Measurements from ENCODE around the gene TBXAS1. TPM values are rescaled to one million over a fixed set of nuclear protein-coding genes. Genes with fewer than 3 reads are reported as not detected.
"Not testable (repeated sequence)": the region's sequence is repeated elsewhere in the genome, so short reads cannot be mapped to it uniquely, and the experiment has no call there.

The TBXAS1 gene
- total RNA-seq, 2 experiments from 2014 or later: 8.8 to 11.8 TPM

DNA sequence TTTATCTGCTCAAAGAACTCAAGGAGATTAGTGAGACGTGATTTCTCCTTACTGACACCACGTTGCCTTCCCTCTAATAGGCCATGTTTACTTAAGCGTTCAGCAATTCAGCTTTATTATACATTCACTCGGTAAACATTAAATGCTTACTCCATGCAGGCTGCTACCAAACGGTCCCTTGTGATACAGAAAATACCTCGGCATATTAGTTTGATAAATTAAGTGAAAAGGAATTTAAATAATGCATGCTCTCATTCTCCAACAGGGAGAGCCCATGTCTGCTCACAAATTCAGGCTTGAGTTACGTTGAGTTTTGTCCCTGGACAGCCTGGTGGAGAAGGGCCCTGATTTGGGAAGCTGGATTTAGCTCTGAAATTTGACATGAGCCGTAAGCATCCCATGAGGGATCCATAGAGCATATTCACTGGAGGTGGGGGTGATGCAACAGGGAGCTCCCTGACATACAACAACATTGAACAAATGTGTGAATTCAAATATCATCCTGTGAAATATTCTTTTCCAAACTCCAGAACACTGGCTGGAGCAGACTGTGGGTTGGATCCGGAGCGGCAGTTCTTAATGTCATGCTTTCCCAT is 86.3 kb downstream of the TBXAS1 start:
- ChIA-PET POLR2A (no interaction called here), CTCF (interaction anchor here (0.5 to 1.6 kb wide), 9 partner anchors 13 to 418 kb away, joined by 3 to 6 read pairs (median 4); no protein-coding TSS in a partner anchor)
- DNase-seq: no peak
- Mint-ChIP-seq H3K36me3 (ENCODE audit: low read depth) (peaks cover 4% of the 10 kb centered on the region), H3K9me3 (peaks cover 2% of the 10 kb centered on the region), H3K4me3 (no peak overlapping the region), H3K27me3 (no peaks in the 10 kb centered on the region), H3K4me1 (peaks cover 20% of the 10 kb centered on the region), H3K27ac (no peak overlapping the region)

DNA sequence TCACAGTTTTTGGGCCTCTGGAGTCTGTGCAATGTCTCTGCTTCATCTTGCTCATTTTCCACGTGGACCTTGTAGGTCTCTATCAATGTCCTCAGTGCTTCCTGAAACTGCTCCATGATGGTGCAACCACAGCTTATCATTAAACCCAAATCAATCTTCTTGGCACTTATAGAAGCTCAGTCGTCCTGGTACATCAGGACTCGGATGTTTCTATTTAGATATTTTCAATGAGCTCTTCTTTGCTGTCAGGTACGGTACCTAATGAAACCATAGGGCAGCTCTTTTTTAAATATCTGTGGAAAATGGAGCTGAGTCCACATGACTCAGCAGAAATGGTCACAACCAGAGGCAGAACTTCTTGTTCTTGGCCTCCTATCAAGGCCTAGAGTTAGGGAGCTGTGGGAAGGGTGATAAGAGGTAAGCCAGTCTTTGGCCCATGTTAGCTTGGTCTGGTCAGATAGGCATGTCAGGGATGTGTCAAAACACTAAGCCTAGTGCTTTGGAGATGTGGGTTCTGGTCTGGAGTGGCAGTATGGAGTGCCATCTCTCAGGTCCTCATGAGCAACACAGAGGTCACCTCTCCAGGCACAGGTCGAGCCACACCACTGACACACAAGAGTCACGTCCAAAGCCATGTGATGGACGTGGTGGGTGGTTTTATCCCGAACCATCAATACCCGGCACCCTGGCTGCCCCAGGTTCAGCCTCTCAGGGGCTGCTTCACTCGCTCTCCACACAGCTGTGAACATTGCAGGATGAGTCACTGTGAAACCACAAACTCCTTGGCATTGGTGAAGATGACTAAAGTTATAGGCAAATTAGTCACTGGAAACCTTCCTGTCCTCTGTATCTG is 87.0 kb downstream of the TBXAS1 start:
- H3K9me3 Mint-ChIP-seq: peaks cover 2% of the 10 kb centered on the region
- CTCF ChIA-PET: interaction anchor here (0.5 to 1.8 kb wide), 13 partner anchors 13 to 393 kb away, joined by 3 to 6 read pairs (median 3); no protein-coding TSS in a partner anchor
- POLR2A ChIA-PET: no interaction called here
- H3K36me3 Mint-ChIP-seq (ENCODE audit: low read depth): peaks cover 4% of the 10 kb centered on the region
- peak; percentile 61 for DNase-seq
- H3K27me3 Mint-ChIP-seq: no peaks in the 10 kb centered on the region
- H3K4me3 Mint-ChIP-seq: no peak overlapping the region
- H3K4me1 Mint-ChIP-seq: peaks cover 20% of the 10 kb centered on the region
- H3K27ac Mint-ChIP-seq: no peak overlapping the region

DNA sequence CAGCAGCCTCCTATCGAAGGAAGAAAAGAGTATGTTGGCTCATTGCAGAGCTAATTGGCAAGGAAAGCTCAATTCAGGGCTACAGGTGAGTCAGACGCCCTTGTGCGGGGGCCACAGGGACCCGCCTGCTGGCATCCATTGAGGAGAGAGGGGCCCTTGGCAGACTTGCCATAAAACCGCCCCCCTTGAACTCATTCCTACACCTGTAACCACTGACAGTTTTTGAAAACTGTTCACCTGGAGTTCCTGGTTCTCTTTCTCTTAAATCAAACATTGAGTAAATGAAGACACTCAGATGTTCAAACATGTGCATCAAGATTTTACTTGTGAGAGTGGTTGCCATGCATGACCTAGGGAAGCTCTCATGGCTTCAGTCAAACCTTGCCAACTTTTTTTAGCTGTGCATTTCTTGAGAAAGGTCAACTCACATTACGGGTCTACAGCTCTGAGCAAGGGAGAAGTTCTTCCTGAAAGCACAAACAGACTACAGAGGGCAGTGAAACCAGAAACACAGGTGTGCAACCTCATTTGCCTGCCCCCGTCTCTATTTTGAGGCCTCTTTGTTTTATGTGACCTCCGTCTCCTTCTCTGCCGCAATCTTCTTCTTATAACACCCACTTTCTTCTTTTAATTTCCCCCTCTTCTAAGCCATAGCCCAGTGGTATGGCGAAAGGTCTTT is 87.8 kb downstream of the TBXAS1 start:
- H3K27ac Mint-ChIP-seq: no peak overlapping the region
- peaks cover 4% of the 10 kb centered on the region for H3K36me3 Mint-ChIP-seq (ENCODE audit: low read depth)
- H3K4me1 Mint-ChIP-seq: peaks cover 20% of the 10 kb centered on the region
- ChIA-PET POLR2A (no interaction called here), CTCF (interaction anchor here (0.5 to 1.8 kb wide), 14 partner anchors 13 to 394 kb away, joined by 3 to 5 read pairs (median 3); no protein-coding TSS in a partner anchor)
- H3K9me3 Mint-ChIP-seq: peaks cover 2% of the 10 kb centered on the region
- no peak overlapping the region for H3K4me3 Mint-ChIP-seq
- no peak for DNase-seq
- no peaks in the 10 kb centered on the region for H3K27me3 Mint-ChIP-seq

DNA sequence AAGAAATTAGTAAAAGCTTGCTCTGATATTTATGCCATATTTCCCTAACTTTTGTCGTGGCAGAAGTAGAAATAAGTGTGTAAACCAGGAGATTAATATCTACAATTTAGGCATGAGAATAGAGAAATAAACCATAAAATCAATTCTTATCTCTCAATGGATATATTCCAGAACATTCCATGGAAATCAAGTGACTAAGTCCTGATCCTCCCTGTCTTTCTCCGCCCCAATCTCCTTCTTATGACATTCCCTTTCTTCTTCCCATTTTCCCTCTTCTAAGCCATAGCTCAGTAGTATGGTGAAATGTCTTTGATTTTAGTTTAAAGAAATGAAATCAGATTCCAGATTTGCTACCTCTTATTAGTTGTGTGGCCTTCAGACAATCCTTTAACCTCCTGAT is 88.8 kb downstream of the TBXAS1 start:
- ChIA-PET CTCF (interaction anchor here (1.4 to 1.8 kb wide), 4 partner anchors 12 to 45 kb away, joined by 3 read pairs; no protein-coding TSS in a partner anchor), POLR2A (interaction anchor here (0.6 kb wide), 1 partner anchor 422 kb away, joined by 3 read pairs; no protein-coding TSS in a partner anchor)
- Mint-ChIP-seq H3K4me3 (no peak overlapping the region), H3K27me3 (no peaks in the 10 kb centered on the region), H3K9me3 (peaks cover 2% of the 10 kb centered on the region), H3K36me3 (ENCODE audit: low read depth) (peaks cover 4% of the 10 kb centered on the region), H3K4me1 (peaks cover 20% of the 10 kb centered on the region), H3K27ac (no peak overlapping the region)
- DNase-seq: no peak

DNA sequence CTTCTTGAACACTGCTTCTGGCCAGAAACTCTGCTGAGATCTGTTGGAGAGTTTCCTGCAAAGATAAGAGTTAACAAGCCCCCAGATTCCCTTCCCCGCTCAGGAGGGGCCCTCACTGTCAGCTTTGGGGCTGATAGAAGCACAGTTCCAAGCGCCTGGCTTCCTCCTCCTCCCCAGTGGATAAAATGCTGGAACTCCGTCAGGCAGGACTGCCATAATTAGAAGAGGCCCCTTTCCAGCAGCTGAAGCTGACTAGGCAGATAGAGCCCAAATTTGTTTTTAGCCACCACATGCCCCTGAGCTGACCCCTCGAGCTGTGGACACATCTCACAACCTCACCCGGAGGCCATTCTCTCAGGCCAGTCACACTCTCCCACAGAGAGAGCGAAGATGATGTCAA is 89.4 kb downstream of the TBXAS1 start:
- CTCF ChIA-PET: no interaction called here
- Mint-ChIP-seq H3K9me3 (peaks cover 2% of the 10 kb centered on the region), H3K4me1 (peaks cover 20% of the 10 kb centered on the region), H3K36me3 (ENCODE audit: low read depth) (peaks cover 4% of the 10 kb centered on the region), H3K4me3 (no peak overlapping the region), H3K27me3 (no peaks in the 10 kb centered on the region), H3K27ac (no peak overlapping the region)
- POLR2A ChIA-PET: no interaction called here
- DNase-seq: no peak

DNA sequence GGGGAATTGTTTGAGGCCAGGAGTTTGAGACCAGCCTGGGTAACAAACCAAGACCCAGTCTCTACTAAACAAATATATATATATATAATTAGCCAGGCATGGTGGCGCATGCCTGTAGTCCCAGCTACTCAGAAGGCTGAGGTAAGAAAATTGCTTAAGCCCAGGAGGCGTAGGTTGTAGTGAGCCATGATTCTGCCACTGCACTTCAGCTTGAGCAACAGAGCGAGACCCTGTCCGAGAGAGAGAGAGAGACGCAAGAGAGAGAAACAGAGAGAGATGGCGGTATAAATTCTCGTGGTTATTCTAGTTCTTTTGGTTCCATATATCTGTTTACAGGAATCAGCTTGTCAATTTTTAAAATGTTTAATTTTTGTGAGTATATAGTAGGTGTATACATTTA is 94.0 kb downstream of the TBXAS1 start:
- CTCF ChIA-PET: interaction anchor here (1.5 kb wide), 1 partner anchor 22 kb away, joined by 4 read pairs; no protein-coding TSS in a partner anchor
- POLR2A ChIA-PET: no interaction called here
- Mint-ChIP-seq H3K27ac (no peak overlapping the region), H3K4me3 (no peak overlapping the region), H3K36me3 (ENCODE audit: low read depth) (no peaks in the 10 kb centered on the region), H3K4me1 (no peaks in the 10 kb centered on the region), H3K27me3 (peaks cover 6% of the 10 kb centered on the region), H3K9me3 (no peaks in the 10 kb centered on the region)
- no peak for DNase-seq

DNA sequence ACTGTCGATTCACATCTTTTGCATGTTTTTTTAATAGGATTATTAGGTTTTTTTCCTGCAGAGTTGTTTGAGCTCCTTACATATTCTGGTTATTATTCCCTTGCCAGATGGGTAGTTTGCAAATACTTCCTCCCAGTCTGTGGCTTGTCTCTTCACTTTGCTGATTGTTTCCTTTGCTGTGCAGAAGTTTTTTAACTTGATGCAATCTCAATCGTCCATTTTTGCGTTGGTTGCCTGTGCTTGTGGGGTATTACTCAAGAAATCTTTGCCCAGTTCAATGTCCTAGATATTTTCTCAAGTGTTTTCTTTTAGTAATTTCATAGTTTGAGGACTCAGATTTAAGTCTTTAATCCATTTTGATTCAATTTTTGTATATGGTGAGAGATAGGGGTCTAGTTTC is 95.4 kb downstream of the TBXAS1 start:
- Mint-ChIP-seq H3K4me3 (no peak overlapping the region), H3K9me3 (peaks cover 2% of the 10 kb centered on the region), H3K27ac (no peak overlapping the region), H3K27me3 (peaks cover 6% of the 10 kb centered on the region), H3K4me1 (no peaks in the 10 kb centered on the region), H3K36me3 (ENCODE audit: low read depth) (no peaks in the 10 kb centered on the region)
- ChIA-PET CTCF (no interaction called here), POLR2A (no interaction called here)
- DNase-seq: no peak

DNA sequence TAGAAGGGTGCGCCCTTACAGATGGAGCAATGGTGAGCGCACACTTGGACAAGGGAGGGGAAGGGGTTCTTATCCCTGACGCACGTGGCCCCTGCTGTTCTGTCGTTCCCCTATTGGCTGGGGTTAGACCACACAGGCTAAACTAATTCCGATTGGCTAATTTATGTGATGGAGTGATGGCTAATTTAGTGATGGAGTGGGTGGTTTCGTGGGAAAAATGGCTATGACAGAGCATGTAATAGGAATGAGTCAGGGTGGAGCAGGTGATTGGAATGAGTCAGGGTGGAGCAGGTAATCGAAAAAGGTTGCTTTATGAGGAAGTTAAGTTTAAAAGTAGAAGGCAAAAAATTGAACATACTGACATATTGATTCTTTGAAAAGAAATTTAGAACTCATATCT is 100.2 kb downstream of the TBXAS1 start:
- POLR2A ChIA-PET: not testable (repeated sequence)

DNA sequence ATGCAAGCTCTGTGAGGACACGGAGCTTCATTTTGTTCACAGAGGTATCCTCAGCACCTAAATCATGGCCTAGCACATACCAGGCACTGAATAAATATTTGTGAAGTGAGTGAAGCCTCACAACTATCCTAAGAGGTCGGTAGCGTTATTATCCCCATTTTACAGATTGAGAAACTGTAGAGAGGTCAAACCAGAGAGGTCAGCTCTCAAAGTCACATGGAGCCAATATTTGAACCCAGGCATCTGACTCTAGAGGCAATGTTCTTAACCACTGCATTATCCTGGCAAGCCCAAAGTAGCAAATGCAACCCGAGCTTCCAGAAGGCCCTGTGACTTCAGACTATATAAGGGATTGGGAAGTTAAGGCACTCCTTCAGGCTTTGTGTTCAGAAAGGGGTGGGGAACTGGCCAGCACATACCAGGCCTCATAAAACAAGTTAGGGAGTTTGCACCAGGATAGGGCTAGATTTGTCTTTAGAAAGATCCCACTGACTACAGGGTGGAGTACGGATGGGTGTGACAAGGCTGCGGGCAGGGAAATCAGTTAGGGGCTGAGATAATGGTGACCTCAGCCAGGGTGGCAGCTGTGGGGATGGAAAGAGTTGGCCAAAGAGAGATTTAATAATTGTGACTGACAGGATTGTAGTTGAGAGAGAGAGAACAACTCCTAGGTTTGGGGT is 101.4 kb downstream of the TBXAS1 start:
- no peak overlapping the region for H3K4me3 Mint-ChIP-seq
- DNase-seq: no peak
- ChIA-PET POLR2A (no interaction called here), CTCF (interaction anchor here (0.7 kb wide), 1 partner anchor 13 kb away, joined by 3 read pairs; no protein-coding TSS in a partner anchor)
- H3K27ac Mint-ChIP-seq: no peak overlapping the region
- peaks cover 4% of the 10 kb centered on the region for H3K9me3 Mint-ChIP-seq
- H3K4me1 Mint-ChIP-seq: no peaks in the 10 kb centered on the region
- peaks cover 4% of the 10 kb centered on the region for H3K27me3 Mint-ChIP-seq
- no peaks in the 10 kb centered on the region for H3K36me3 Mint-ChIP-seq (ENCODE audit: low read depth)

More for the DNA sequence above, 100.2 kb downstream of the TBXAS1 start:
- H3K36me3 Mint-ChIP-seq (ENCODE audit: low read depth); H3K4me3 Mint-ChIP-seq; H3K9me3 Mint-ChIP-seq; DNase-seq; H3K27ac Mint-ChIP-seq; H3K27me3 Mint-ChIP-seq; H3K4me1 Mint-ChIP-seq: not testable (repeated sequence)
- CTCF ChIA-PET: interaction anchor here (1.1 kb wide), 1 partner anchor 13 kb away, joined by 3 read pairs; no protein-coding TSS in a partner anchor

DNA sequence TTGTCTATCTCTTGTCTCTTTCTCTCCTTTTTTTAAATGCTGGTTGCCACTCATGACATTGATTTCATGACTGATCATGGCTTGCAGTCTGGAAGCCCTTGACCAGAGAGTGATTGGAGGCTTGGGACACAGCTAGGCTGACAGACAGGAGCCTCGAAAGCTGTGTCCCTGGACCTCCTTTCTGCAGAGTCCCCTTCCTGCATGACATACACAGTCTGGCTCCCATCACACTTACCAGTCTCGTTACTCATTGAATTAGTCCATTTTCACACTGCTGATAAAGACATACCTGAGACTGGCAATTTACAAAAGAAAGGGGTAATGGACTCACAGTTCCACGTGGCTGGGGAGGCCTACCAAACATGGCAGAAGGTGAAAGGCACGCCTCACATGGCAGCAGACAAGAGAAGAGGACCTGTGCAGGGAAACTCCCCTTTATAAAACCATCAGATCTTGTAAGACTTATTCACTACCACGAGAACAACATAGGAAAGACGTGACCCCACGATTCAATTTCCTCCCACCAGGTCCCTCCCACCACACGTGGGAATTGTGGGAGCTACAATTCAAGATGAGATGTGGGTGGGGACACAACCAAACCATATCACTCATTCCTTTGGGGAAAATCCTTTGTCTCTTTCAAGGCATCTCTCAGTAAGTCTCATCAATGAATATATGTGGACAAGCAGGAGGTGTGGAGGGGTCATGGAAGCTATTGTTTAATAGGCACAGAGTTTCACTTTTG is 102.3 kb downstream of the TBXAS1 start:
- no peaks in the 10 kb centered on the region for H3K36me3 Mint-ChIP-seq (ENCODE audit: low read depth)
- peaks cover 4% of the 10 kb centered on the region for H3K9me3 Mint-ChIP-seq
- POLR2A ChIA-PET: no interaction called here
- no peaks in the 10 kb centered on the region for H3K4me1 Mint-ChIP-seq
- H3K27ac Mint-ChIP-seq: no peak overlapping the region
- H3K27me3 Mint-ChIP-seq: peaks cover 3% of the 10 kb centered on the region
- H3K4me3 Mint-ChIP-seq: no peak overlapping the region
- DNase-seq: no peak
- CTCF ChIA-PET: interaction anchor here (1.3 kb wide), 1 partner anchor 9 kb away, joined by 3 read pairs; no protein-coding TSS in a partner anchor

DNA sequence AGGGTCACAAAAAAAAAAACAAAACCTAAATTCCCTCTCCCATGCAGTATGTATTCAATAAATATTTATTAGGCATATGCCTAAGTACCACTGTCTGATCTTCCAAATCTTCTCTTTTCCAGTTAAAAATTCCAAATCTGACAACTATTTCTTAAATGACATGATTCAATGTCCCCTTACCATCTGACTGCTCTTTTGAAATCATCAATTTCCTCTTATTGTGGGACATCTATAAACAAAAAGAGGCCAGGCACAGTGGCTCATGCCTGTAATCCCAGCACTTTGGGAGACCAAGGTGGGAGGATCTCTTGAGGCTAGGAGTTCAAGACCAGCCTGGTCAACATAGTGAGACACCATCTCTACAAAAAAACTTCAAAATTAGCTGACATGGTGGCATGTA is 103.5 kb downstream of the TBXAS1 start:
- H3K4me3 Mint-ChIP-seq: no peak overlapping the region
- H3K36me3 Mint-ChIP-seq (ENCODE audit: low read depth): no peaks in the 10 kb centered on the region
- H3K27me3 Mint-ChIP-seq: no peaks in the 10 kb centered on the region
- H3K4me1 Mint-ChIP-seq: no peaks in the 10 kb centered on the region
- H3K9me3 Mint-ChIP-seq: peaks cover 4% of the 10 kb centered on the region
- CTCF ChIA-PET: interaction anchor here (0.6 kb wide), 1 partner anchor 266 kb away, joined by 4 read pairs; no protein-coding TSS in a partner anchor
- POLR2A ChIA-PET: no interaction called here
- no peak for DNase-seq
- H3K27ac Mint-ChIP-seq: no peak overlapping the region

DNA sequence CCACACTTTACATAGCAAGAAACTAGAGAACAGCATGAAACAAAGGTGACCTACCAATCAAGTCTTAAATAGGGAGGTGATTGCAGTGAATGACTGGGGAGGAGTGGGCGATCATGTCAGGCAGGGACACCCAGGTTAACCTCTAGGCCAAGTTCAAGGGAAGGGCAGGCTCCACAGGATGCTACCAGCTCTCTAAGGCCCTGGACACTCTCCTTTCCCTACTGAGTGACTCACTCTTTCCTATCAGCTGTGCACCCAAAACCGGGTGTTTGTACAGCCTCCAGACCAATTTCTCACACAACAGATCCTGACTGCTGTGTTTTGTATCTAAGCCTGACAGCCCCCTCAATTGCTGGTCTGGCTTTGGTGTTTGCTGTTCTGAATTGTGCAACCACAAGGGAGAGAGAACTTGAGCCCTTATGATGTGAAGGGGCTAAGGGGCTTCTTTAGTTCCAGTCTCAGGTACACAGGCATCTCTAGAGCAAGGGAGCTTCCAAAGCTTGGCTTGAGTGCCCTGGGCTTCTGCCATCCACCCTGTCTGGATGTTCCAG is 107.8 kb downstream of the TBXAS1 start:
- Mint-ChIP-seq H3K4me1 (peaks cover 14% of the 10 kb centered on the region), H3K27ac (no peak overlapping the region)

More for the DNA sequence above, 107.8 kb downstream of the TBXAS1 start:
- POLR2A ChIA-PET: no interaction called here
- Mint-ChIP-seq H3K27me3 (no peaks in the 10 kb centered on the region), H3K36me3 (ENCODE audit: low read depth) (peaks cover 3% of the 10 kb centered on the region), H3K4me3 (no peak overlapping the region), H3K9me3 (no peaks in the 10 kb centered on the region)
- no peak for DNase-seq
- CTCF ChIA-PET: no interaction called here
